ENCODE results near the gene PRDX1.

GRCh38 chr1:45545553-45546310 is 24.0 kb upstream of the PRDX1 start:
- no peak for TF ChIP-seq TSHZ2 (CRISPR knock-in tag; IDR thresholded peaks at IDR 0.05)
- no peak for TF ChIP-seq GLIS3 (CRISPR knock-in tag; IDR thresholded peaks at IDR 0.05)
- no peak for TF ChIP-seq ZNF8 (CRISPR knock-in tag; IDR thresholded peaks at IDR 0.05)
- TF ChIP-seq ARNTL (CRISPR knock-in tag; IDR thresholded peaks at IDR 0.05; ENCODE audit: borderline replicate concordance, low read depth): no peak
- TF ChIP-seq ISL1 (CRISPR knock-in tag; IDR thresholded peaks at IDR 0.05): no peak
- TF ChIP-seq BACH2 (CRISPR knock-in tag; IDR thresholded peaks at IDR 0.05; ENCODE audit: borderline replicate concordance): no peak
- no peak for TF ChIP-seq TCF4 (CRISPR knock-in tag; IDR thresholded peaks at IDR 0.05; ENCODE audit: borderline replicate concordance)
- no peak for TF ChIP-seq ZFP30 (CRISPR knock-in tag; IDR thresholded peaks at IDR 0.05)
- TF ChIP-seq PATZ1 (CRISPR knock-in tag; IDR thresholded peaks at IDR 0.05; ENCODE audit: borderline replicate concordance): no peak
